Right lobe of liver (tissue), 6 donors: ENCODE measurements around the gene AZU1. TPM values are rescaled to one million over a fixed set of nuclear protein-coding genes. Genes with fewer than 3 reads are reported as not detected.

Experiments used
- ATAC-seq, 4 donors: fragments of 200-7000 bp; cut with Tn5 transposase; one replicate each; pipeline ENCODE4 v1.9.1; 2020; ENCODE audit warnings: mild to moderate bottlenecking in 4 of 4, moderate library complexity in 4 of 4
- DNase-seq, 3 donors: peaks; one replicate each; pipeline ENCODE4 v3.0.0-alpha.2; 2020
- H3K27ac ChIP-seq, 3 donors: fragments of 200-600 bp; one replicate each; pipeline ENCODE4 v1.8.0; 2022
- H3K27me3 ChIP-seq, 2 donors: fragments of 200-600 bp; one replicate each; pipeline ENCODE4 v1.8.0; 2022
- H3K36me3 ChIP-seq, 4 donors: fragments of 200-600 bp; sonication (generic) in 1 of 4; one replicate each; pipeline versions ENCODE4 v1.5.1 to v1.8.0; 2017 to 2022; ENCODE audit warnings: control low read depth in 1 of 4
- H3K4me1 ChIP-seq, 4 donors: fragments of 200-600 bp; sonication (generic) in 1 of 4; one replicate each; pipeline versions ENCODE4 v1.5.1 to v1.8.0; 2017 to 2022; ENCODE audit warnings: control low read depth in 1 of 4
- H3K4me3 ChIP-seq, 3 donors: fragments of 200-600 bp; one replicate each; pipeline ENCODE4 v1.8.0; 2022
- H3K9me3 ChIP-seq, 4 donors: fragments of 200-600 bp; sonication (generic) in 1 of 4; one replicate each; pipeline versions ENCODE4 v1.5.1 to v1.8.0; 2017 to 2022; ENCODE audit warnings: control low read depth in 1 of 4
- POLR2A ChIP-seq: fragments of 450-650 bp; IDR thresholded peaks from one replicate; pipeline ENCODE4 v1.6.1; 2017; ENCODE audit warnings: antibody characterized with exemption, mild to moderate bottlenecking
- WGBS: methylation state at CpG from one replicate; pipeline ENCODE4 v1.1.6; 2018; ENCODE audit warnings: low coverage, low lambda C conversion rate; ENCODE audit not compliant: insufficient coverage; ENCODE audit errors: missing lambda C conversion rate; 5-methylcytosine and 5-hydroxymethylcytosine counted together
- intact Hi-C, 2 donors: fragments of 100-400 bp; cut with DNase I; formaldehyde crosslinking; loops; one replicate each; pipeline versions ENCODE4 v1.11.2 to v1.14.1; 2022
- total RNA-seq, 6 experiments: library from RNA; depleted of rRNA in 2 of 6; stranded (reverse); fragments of >200 nt in 2 of 6; fragmentation: NEBNext Ultra II Directional in 3 of 6; extraction: Animal tissue kit (Norgen Biotek cat#: 25700) in 3 of 6; gene quantifications; one replicate each; pipeline versions ENCODE4 v1.1.0 to v1.2.4, GENCODE V29; 2016 to 2023
- TF ChIP-seq, protein P1 (sequence below), 4 donors: fragments of 200-600 bp in 3 of 4; fragments of 450-650 bp in 1 of 4; IDR thresholded peaks; one replicate each; pipeline versions ENCODE4 v1.5.1 to v1.8.0; 2016 to 2022; ENCODE audit warnings: antibody characterized with exemption in 4 of 4, mild to moderate bottlenecking in 2 of 4
- donor health status: DM: no; HTN: yes; CAD: no.
- donor health status: DM: no; HTN: no; CAD: no.
- donor health status: DM: no; HTN: no; CAD: no.
- donor health status: DM: no; HTN: yes; CAD: no.
- donor health status: DM: no; HTN: yes; CAD: no.

Gene AZU1
- total RNA-seq, 6 experiments from 2014 or later, result 0.15 to 3.6 (median 1.8) TPM; not detected in 3

GRCh38 chr19:863315-863620 is 35.6 kb downstream of the AZU1 start:
- no peak overlapping the region for H3K27ac ChIP-seq
- H3K4me1 ChIP-seq, result no peaks in the 10 kb centered on the region
- peaks cover 0 to 6% (median 0%) of the 10 kb centered on the region in 4 donors for H3K36me3 ChIP-seq
- WGBS, result 59% methylated on average over 7 of the region's 7 CpGs
- H3K4me3 ChIP-seq, result no peak overlapping the region
- no peak for TF ChIP-seq POLR2A
- TF ChIP-seq, protein P1, sequence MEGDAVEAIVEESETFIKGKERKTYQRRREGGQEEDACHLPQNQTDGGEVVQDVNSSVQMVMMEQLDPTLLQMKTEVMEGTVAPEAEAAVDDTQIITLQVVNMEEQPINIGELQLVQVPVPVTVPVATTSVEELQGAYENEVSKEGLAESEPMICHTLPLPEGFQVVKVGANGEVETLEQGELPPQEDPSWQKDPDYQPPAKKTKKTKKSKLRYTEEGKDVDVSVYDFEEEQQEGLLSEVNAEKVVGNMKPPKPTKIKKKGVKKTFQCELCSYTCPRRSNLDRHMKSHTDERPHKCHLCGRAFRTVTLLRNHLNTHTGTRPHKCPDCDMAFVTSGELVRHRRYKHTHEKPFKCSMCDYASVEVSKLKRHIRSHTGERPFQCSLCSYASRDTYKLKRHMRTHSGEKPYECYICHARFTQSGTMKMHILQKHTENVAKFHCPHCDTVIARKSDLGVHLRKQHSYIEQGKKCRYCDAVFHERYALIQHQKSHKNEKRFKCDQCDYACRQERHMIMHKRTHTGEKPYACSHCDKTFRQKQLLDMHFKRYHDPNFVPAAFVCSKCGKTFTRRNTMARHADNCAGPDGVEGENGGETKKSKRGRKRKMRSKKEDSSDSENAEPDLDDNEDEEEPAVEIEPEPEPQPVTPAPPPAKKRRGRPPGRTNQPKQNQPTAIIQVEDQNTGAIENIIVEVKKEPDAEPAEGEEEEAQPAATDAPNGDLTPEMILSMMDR (IDR thresholded peaks at IDR 0.05), result no peak
- H3K27me3 ChIP-seq, result no peaks in the 10 kb centered on the region
- intact Hi-C loops, result loop anchor here (5.0 to 10.0 kb wide), 2 partner anchors 54 to 98 kb away; partner anchors contain the start of gene KISS1R (in 1 of the 2)
- H3K9me3 ChIP-seq, result no peaks in the 10 kb centered on the region
- no peak for ATAC-seq
- no peak for DNase-seq

- H3K36me3 ChIP-seq, result peaks cover 0 to 18% (median 2%) of the 10 kb centered on the region in 4 donors
- H3K27me3 ChIP-seq, result no peaks in the 10 kb centered on the region
- H3K4me1 ChIP-seq, result no peaks in the 10 kb centered on the region
- TF ChIP-seq, protein P1 (IDR thresholded peaks at IDR 0.05), result no peak
- TF ChIP-seq POLR2A, result no peak
- no peak for ATAC-seq
- no peak overlapping the region for H3K4me3 ChIP-seq
- no peak overlapping the region for H3K27ac ChIP-seq
- DNase-seq, result peak in 1 of 3 donors; percentile 23
- H3K9me3 ChIP-seq, result no peaks in the 10 kb centered on the region
- WGBS, result 87% methylated on average over 29 of the region's 38 CpGs
- intact Hi-C loops, result loop anchor here in 1 of 2 donors (5.0 to 10.0 kb wide), 2 partner anchors 50 to 102 kb away; partner anchors contain the start of gene KISS1R
These were observed 39.2 kb downstream of the AZU1 start for GRCh38 chr19:866769-867300.

- ATAC-seq (no peak), DNase-seq (peak in 1 of 3 donors; percentile 45)
- Histone ChIP-seq H3K9me3 (no peaks in the 10 kb centered on the region), H3K4me3 (no peak overlapping the region), H3K4me1 (no peaks in the 10 kb centered on the region), H3K27ac (no peak overlapping the region), H3K27me3 (no peaks in the 10 kb centered on the region), H3K36me3 (peaks cover 0 to 18% (median 2%) of the 10 kb centered on the region in 4 donors)
- TF ChIP-seq, protein P1 (IDR thresholded peaks at IDR 0.05), result no peak
- no peak for TF ChIP-seq POLR2A
- WGBS, result 20% methylated on average over 1 of the region's 16 CpGs
- intact Hi-C loops, result loop anchor here in 1 of 2 donors (5.0 to 10.0 kb wide), 2 partner anchors 50 to 103 kb away; partner anchors contain the start of gene KISS1R
These were observed 39.7 kb downstream of the AZU1 start for GRCh38 chr19:867301-867793.

DNA sequence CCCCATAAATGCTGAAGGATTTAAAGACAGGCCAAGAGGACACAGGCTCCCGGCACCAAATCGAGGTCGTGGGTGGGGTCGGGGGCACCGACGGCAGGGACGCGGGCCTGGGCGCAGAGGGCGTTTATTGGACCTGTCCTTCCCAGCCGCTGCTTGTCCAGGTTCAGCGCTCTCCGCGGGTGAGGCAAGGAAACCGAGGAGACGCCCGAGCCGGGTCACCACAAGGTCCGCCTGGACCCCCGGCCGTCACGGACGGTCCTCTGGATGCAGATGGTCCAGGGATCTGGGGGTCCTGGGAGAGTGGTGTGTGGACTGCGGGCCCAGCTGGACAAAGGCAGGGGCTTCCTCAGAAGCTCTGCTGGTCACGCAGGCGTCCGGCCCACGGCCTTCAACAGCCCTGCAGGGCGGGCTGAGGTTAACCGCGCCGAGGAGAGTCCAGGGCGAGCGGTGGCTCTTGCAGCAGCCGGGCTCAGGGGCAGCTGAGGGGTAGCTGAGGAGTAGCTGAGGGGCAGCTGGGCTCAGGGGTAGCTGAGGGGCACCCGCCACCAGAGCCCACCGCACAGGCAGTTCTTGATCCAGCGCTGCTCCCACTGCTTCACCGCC is 40.3 kb downstream of the AZU1 start:
- H3K9me3 ChIP-seq, result no peaks in the 10 kb centered on the region
- ATAC-seq (no peak), DNase-seq (peak in 1 of 3 donors; percentile 17)
- no peak overlapping the region for H3K4me3 ChIP-seq
- no CpG with 5 or more reads among the region's 39 CpGs for WGBS
- no peak overlapping the region for H3K27ac ChIP-seq
- intact Hi-C loops, result loop anchor here in 1 of 2 donors (5.0 to 10.0 kb wide), 2 partner anchors 49 to 103 kb away; partner anchors contain the start of gene KISS1R
- TF ChIP-seq, protein P1 (IDR thresholded peaks at IDR 0.05), result no peak
- TF ChIP-seq POLR2A, result no peak
- H3K27me3 ChIP-seq, result no peaks in the 10 kb centered on the region
- H3K36me3 ChIP-seq, result peaks cover 0 to 18% (median 2%) of the 10 kb centered on the region in 4 donors
- H3K4me1 ChIP-seq, result no peaks in the 10 kb centered on the region
